ENCODE data around the gene CBLB.

DNA sequence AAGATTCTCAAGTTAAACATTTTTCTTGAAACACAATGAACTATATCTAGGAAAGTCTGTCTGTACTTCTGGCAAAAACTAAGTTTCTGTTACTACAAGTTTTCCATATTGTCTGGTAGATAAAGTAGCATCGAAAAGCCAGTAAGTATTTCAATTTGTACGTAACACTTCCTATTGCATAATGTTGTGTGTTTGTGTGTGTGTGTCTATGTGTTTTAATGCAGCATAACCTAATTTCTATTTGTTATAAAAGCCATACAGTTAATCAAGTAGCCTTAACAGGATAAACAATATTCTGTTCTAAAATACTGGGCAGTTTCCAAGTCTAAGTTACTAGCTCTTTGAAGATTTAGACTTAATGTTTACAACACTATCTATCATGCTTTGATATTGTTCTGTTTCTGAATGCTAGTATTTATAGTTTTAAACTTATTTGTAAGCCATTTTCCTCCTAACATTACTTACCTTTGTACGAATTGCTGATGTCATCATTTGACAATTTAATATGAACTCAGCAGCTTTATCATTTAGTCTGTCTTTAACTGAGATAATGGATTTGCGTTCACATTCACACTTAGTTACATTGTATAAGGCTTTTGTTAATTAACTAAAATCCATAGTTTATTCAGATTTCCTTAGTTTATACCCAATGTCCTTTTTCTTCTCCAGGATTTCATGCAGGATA is 163.9 kb downstream of the CBLB start:
- no peak for TF ChIP-seq POLR2A (IDR thresholded peaks at IDR 0.05)
- TF ChIP-seq, protein P1, sequence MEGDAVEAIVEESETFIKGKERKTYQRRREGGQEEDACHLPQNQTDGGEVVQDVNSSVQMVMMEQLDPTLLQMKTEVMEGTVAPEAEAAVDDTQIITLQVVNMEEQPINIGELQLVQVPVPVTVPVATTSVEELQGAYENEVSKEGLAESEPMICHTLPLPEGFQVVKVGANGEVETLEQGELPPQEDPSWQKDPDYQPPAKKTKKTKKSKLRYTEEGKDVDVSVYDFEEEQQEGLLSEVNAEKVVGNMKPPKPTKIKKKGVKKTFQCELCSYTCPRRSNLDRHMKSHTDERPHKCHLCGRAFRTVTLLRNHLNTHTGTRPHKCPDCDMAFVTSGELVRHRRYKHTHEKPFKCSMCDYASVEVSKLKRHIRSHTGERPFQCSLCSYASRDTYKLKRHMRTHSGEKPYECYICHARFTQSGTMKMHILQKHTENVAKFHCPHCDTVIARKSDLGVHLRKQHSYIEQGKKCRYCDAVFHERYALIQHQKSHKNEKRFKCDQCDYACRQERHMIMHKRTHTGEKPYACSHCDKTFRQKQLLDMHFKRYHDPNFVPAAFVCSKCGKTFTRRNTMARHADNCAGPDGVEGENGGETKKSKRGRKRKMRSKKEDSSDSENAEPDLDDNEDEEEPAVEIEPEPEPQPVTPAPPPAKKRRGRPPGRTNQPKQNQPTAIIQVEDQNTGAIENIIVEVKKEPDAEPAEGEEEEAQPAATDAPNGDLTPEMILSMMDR (IDR thresholded peaks at IDR 0.05), result no peak

Measured in ovary (tissue), 3 donors.